Thyroid gland (tissue), 4 donors: Measurements from ENCODE around the gene CBFA2T2.

Source experiments
- CTCF ChIP-seq, 6 experiments: fragments of 200-600 bp in 3 of 6; fragments of 450-650 bp in 3 of 6; sonication (generic) in 3 of 6; IDR thresholded peaks; one replicate each; pipeline ENCODE4 v1.5.1; 2016 to 2019; ENCODE audit warnings: antibody characterized with exemption in 6 of 6, mild to moderate bottlenecking in 2 of 6, inconsistent platforms in 1 of 6, moderate library complexity in 1 of 6
- POLR2A ChIP-seq, 2 donors: fragments of 450-650 bp; IDR thresholded peaks; one replicate each; pipeline ENCODE4 v1.6.1; 2017; ENCODE audit warnings: antibody characterized with exemption in 2 of 2, mild to moderate bottlenecking in 2 of 2, moderate library complexity in 1 of 2

GRCh38 chr20:33688938-33689424 is 199.1 kb downstream of the CBFA2T2 start:
- no peak for TF ChIP-seq CTCF (IDR thresholded peaks at IDR 0.05)
- no peak for TF ChIP-seq POLR2A (IDR thresholded peaks at IDR 0.05)
